Activated CD4-positive, alpha-beta memory T cell treated with anti-CD3 and anti-CD28 coated beads for 36 hours (primary cell): ENCODE results near the gene IQGAP2. TPM values are rescaled to one million over a fixed set of nuclear protein-coding genes. Genes with fewer than 3 reads are reported as not detected.

Source experiments
- CTCF ChIA-PET: fragments of 350-600 bp; sonication (Branson Sonifier 250); formaldehyde crosslinking; loops from one replicate; lab custom pipeline; 2021; ENCODE audit warnings: antibody characterized with exemption, inconsistent platforms; lab: Charles Lee
- POLR2A ChIA-PET: fragments of 350-600 bp; sonication (Branson Sonifier 250); formaldehyde crosslinking; loops from one replicate; lab custom pipeline; 2021; ENCODE audit warnings: antibody characterized with exemption; lab: Charles Lee
- DNase-seq: peaks from one replicate; pipeline ENCODE4 v3.0.0-alpha.2; 2020
- H3K27ac Mint-ChIP-seq: one replicate; pipeline ENCODE4 v1.8.0; 2021; ENCODE audit warnings: mixed read lengths
- H3K27me3 Mint-ChIP-seq: one replicate; pipeline ENCODE4 v1.8.0; 2021; ENCODE audit warnings: mixed read lengths
- H3K36me3 Mint-ChIP-seq: one replicate; pipeline ENCODE4 v1.8.0; 2021; ENCODE audit warnings: mixed read lengths
- H3K4me1 Mint-ChIP-seq: one replicate; pipeline ENCODE4 v1.8.0; 2021; ENCODE audit warnings: low read depth, mixed read lengths
- H3K4me3 Mint-ChIP-seq: one replicate; pipeline ENCODE4 v1.8.0; 2021; ENCODE audit warnings: mild to moderate bottlenecking, mixed read lengths
- H3K9me3 Mint-ChIP-seq: one replicate; pipeline ENCODE4 v1.8.0; 2021; ENCODE audit warnings: mixed read lengths
- intact Hi-C: fragments of 100-400 bp; cut with micrococcal nuclease; formaldehyde crosslinking; loops from one replicate; pipeline ENCODE4 v1.15.1; 2023
- total RNA-seq, 2 experiments: library from RNA; stranded (reverse); gene quantifications; one replicate each; pipeline ENCODE4 v1.2.3, GENCODE V29; 2021

IQGAP2 gene
- total RNA-seq, 2 experiments from 2014 or later = 92.7 to 93.0 TPM

DNA sequence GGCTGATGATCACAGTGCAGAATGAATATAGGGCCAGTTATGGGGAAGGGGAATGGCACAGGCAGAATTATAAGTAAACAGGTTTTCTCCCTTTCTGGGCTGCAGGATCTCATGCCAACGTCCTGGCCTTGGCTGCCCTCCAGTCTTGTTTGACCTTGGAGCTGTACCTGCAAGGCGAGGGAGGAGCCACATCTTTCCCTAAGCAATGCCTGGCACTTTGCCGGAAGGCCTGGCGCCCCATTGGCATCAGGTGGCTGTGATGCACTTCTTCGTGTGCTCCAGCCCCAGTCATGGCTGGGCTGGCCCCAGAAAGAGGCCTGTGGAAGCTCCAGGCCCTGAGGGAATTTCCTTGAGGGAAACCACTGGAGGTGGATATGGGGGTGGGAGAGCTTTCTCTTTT lies 16.7 kb upstream of the IQGAP2 start:
- ChIA-PET CTCF (interaction anchor here (1.4 kb wide), 1 partner anchor 17 kb away, joined by 3 read pairs; no protein-coding TSS in a partner anchor), POLR2A (no interaction called here)
- no peak overlapping the region for H3K4me3 Mint-ChIP-seq
- no peaks in the 10 kb centered on the region for H3K27me3 Mint-ChIP-seq
- DNase-seq = no peak
- H3K36me3 Mint-ChIP-seq = no peaks in the 10 kb centered on the region
- H3K27ac Mint-ChIP-seq = no peak overlapping the region
- intact Hi-C loops = no loop called here
- no peaks in the 10 kb centered on the region for H3K9me3 Mint-ChIP-seq
- peaks cover 37% of the 10 kb centered on the region for H3K4me1 Mint-ChIP-seq

GRCh38 chr5:76388236-76388635 lies 14.8 kb upstream of the IQGAP2 start:
- H3K4me3 Mint-ChIP-seq = no peak overlapping the region
- H3K4me1 Mint-ChIP-seq = peaks cover 46% of the 10 kb centered on the region
- no peaks in the 10 kb centered on the region for H3K27me3 Mint-ChIP-seq
- H3K9me3 Mint-ChIP-seq = no peaks in the 10 kb centered on the region
- H3K36me3 Mint-ChIP-seq = no peaks in the 10 kb centered on the region
- no peak for DNase-seq
- POLR2A ChIA-PET = no interaction called here
- CTCF ChIA-PET = interaction anchor here (0.9 to 1.8 kb wide), 4 partner anchors 9 to 213 kb away, joined by 3 to 5 read pairs (median 4); no protein-coding TSS in a partner anchor
- no peak overlapping the region for H3K27ac Mint-ChIP-seq
- intact Hi-C loops = no loop called here

DNA sequence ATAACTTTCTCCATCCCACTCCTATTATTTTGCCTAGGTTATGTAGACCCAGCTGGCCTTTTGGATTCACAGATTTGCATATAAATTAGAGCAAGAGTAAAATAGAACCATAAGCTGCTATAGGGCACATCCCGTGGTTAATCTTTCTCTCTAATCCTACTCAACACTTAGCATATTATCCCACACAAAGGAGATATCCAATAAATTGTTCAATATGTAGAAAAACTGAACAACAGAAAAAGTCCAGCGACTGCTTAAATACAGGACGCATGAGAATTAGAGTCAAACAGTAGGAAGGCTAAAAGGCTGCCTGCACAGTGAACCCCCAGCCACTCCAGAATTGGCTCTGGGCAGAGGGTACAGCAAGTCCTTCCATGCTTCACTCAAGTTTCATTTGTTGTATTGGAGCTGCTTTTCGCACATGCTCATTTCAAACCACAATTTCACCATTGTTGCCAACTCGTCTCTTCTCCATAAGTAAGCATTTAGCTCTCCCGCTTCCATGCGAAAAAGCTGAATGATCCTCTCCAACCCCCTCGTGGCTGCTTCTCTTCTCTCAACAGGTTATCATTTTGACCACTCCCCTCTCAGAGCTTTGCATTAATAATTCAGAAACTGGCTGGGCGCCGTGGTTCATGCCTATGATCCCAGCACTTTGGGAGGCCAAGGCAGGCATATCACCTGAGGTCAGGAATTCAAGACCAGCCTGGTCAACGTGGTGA lies 14.1 kb upstream of the IQGAP2 start:
- H3K36me3 Mint-ChIP-seq = no peaks in the 10 kb centered on the region
- peaks cover 47% of the 10 kb centered on the region for H3K4me1 Mint-ChIP-seq
- H3K9me3 Mint-ChIP-seq = no peaks in the 10 kb centered on the region
- DNase-seq = no peak
- CTCF ChIA-PET = interaction anchor here (1.0 to 1.8 kb wide), 3 partner anchors 9 to 155 kb away, joined by 3 to 5 read pairs (median 4); no protein-coding TSS in a partner anchor
- intact Hi-C loops = no loop called here
- no peak overlapping the region for H3K27ac Mint-ChIP-seq
- H3K27me3 Mint-ChIP-seq = no peaks in the 10 kb centered on the region
- no peak overlapping the region for H3K4me3 Mint-ChIP-seq
- POLR2A ChIA-PET = no interaction called here

- CTCF ChIA-PET = interaction anchor here (0.6 to 1.8 kb wide), 4 partner anchors 15 to 1106 kb away, joined by 3 to 5 read pairs (median 4); no protein-coding TSS in a partner anchor
- H3K27ac Mint-ChIP-seq = no peak overlapping the region
- intact Hi-C loops = no loop called here
- POLR2A ChIA-PET = no interaction called here
- H3K4me3 Mint-ChIP-seq = no peak overlapping the region
- peaks cover 47% of the 10 kb centered on the region for H3K4me1 Mint-ChIP-seq
- no peaks in the 10 kb centered on the region for H3K27me3 Mint-ChIP-seq
- DNase-seq = no peak
- no peaks in the 10 kb centered on the region for H3K9me3 Mint-ChIP-seq
- H3K36me3 Mint-ChIP-seq = no peaks in the 10 kb centered on the region
These were observed 13.5 kb upstream of the IQGAP2 start for GRCh38 chr5:76389513-76390154.

GRCh38 chr5:76391014-76391413 lies 12.1 kb upstream of the IQGAP2 start:
- Mint-ChIP-seq H3K4me3 (no peak overlapping the region), H3K4me1 (peaks cover 46% of the 10 kb centered on the region), H3K9me3 (no peaks in the 10 kb centered on the region), H3K27ac (peak overlapping the region; percentile 43), H3K36me3 (no peaks in the 10 kb centered on the region), H3K27me3 (no peaks in the 10 kb centered on the region)
- intact Hi-C loops = no loop called here
- POLR2A ChIA-PET = no interaction called here
- DNase-seq = no peak
- CTCF ChIA-PET = interaction anchor here (0.6 to 1.3 kb wide), 2 partner anchors 8 to 192 kb away, joined by 3 read pairs; no protein-coding TSS in a partner anchor

DNA sequence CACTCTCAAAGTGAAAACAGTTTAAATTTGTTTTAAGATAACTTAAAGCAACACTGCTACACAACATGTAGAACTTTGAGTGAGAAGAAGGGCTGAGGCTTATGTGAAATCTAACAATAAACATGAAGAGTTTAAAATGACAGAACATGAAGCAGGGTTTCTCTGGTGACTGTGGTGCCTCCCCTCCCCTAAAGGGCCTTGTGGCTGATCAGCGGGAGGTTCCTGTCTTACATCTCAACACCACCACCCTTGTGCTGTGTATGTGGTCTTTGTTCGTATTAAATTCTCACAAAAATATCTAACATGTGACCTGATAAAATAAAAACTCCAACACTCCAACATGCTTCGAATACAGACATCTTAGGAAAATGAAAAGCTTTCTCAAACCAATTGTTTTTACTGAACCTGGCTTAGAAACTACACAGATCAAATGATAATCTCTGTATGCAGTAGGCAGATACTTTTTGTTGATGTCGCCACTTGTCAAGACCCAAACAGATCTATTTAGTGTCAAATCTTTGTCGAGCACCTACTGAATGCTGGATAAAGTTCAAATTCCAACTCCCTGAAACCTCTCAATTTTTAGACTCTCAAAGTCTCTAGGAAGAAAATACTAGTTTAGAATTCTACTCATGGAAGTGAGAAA lies 9.9 kb upstream of the IQGAP2 start:
- peak; percentile 35 for DNase-seq
- H3K27ac Mint-ChIP-seq = peak overlapping the region; percentile 67
- ChIA-PET POLR2A (interaction anchor here (2.0 kb wide), 1 partner anchor 9 kb away, joined by 6 read pairs; the partner anchor contains the start of gene IQGAP2), CTCF (interaction anchor here (1.4 kb wide), 1 partner anchor 150 kb away, joined by 4 read pairs; no protein-coding TSS in a partner anchor)
- H3K27me3 Mint-ChIP-seq = no peaks in the 10 kb centered on the region
- intact Hi-C loops = loop anchor here (1.0 kb wide), 1 partner anchor 8 kb away; no protein-coding TSS in a partner anchor
- H3K4me1 Mint-ChIP-seq = peaks cover 46% of the 10 kb centered on the region
- no peak overlapping the region for H3K4me3 Mint-ChIP-seq
- no peaks in the 10 kb centered on the region for H3K9me3 Mint-ChIP-seq
- H3K36me3 Mint-ChIP-seq = no peaks in the 10 kb centered on the region

DNA sequence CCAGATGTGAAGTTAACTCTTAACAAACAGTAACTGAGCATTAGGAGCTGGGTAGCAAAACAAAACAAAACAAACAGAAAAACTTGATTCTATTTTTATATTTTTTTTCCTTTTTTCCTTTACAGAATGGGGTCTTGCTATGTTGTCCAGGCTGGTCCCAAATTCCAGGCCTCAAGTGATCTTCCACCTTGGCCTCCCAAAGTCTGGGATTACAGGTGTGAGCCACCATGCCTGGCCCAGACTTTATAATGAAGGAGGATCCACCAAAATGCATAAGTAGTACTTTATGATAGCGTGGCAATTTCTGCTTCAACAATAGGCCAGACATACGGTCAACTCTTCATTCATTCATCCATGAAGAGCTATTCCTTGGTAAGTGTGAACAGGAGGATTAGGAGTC lies 5.9 kb upstream of the IQGAP2 start:
- H3K9me3 Mint-ChIP-seq = no peaks in the 10 kb centered on the region
- intact Hi-C loops = no loop called here
- no peaks in the 10 kb centered on the region for H3K36me3 Mint-ChIP-seq
- no peak overlapping the region for H3K4me3 Mint-ChIP-seq
- POLR2A ChIA-PET = no interaction called here
- no peak overlapping the region for H3K27ac Mint-ChIP-seq
- peaks cover 40% of the 10 kb centered on the region for H3K4me1 Mint-ChIP-seq
- CTCF ChIA-PET = no interaction called here
- DNase-seq = no peak
- H3K27me3 Mint-ChIP-seq = no peaks in the 10 kb centered on the region

DNA sequence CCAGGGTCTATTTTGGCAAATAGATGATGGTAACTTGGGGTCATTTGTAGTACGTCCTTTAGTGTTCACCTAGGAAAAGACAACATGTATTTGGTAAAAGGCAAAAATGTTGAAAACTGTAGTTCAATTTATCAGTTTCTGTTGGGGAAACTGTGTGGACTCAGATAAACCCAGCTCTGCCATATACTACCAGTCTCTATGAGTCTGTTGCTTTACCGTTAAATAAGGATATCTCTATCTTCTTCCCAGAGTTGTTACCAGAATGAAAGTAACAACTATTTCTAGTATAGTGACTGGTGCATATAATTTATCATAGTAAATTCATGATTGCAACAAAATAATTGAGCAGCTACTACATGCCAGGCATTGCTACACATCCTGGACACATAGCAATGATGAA lies 3.8 kb upstream of the IQGAP2 start:
- Mint-ChIP-seq H3K9me3 (no peaks in the 10 kb centered on the region), H3K27ac (no peak overlapping the region), H3K27me3 (no peaks in the 10 kb centered on the region), H3K4me3 (no peak overlapping the region), H3K4me1 (peaks cover 23% of the 10 kb centered on the region), H3K36me3 (peaks cover 2% of the 10 kb centered on the region)
- DNase-seq = no peak
- intact Hi-C loops = no loop called here
- CTCF ChIA-PET = no interaction called here
- POLR2A ChIA-PET = no interaction called here

GRCh38 chr5:76400466-76400865 lies 2.6 kb upstream of the IQGAP2 start:
- ChIA-PET POLR2A (no interaction called here), CTCF (interaction anchor here (0.5 kb wide), 1 partner anchor 161 kb away, joined by 3 read pairs; no protein-coding TSS in a partner anchor)
- no peak overlapping the region for H3K4me3 Mint-ChIP-seq
- no peaks in the 10 kb centered on the region for H3K27me3 Mint-ChIP-seq
- H3K9me3 Mint-ChIP-seq = no peaks in the 10 kb centered on the region
- intact Hi-C loops = loop anchor here (5.0 kb wide), 5 partner anchors 223 to 1823 kb away; partner anchors contain the start of gene GCNT4
- DNase-seq = no peak
- peaks cover 8% of the 10 kb centered on the region for H3K36me3 Mint-ChIP-seq
- no peak overlapping the region for H3K27ac Mint-ChIP-seq
- peaks cover 21% of the 10 kb centered on the region for H3K4me1 Mint-ChIP-seq

DNA sequence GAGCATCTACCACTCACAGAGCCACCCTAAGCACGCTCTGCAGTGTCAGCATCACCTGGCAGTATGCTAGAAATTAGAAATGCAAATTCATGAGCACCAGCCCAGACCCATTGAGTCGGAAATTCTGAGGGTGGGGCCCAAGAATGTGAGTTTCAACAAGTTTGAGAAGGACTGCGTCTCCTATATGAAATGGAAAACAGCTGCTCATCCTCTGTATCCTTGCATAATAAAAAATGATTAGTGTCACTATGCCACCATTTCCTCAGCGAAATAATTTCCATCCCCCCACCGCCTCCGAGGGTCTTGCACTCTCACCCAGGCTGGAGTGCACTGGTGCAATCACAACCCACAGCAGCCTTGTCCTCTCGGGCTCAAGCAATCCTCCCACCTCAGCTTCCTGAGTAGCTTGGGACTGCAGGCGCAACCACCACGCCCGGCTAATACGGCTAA lies 1.3 kb upstream of the IQGAP2 start:
- ChIA-PET POLR2A (interaction anchor here (0.7 to 5.4 kb wide), 13 partner anchors 8 to 180 kb away, joined by 3 to 68 read pairs (median 6); no protein-coding TSS in a partner anchor), CTCF (interaction anchor here (0.7 to 7.5 kb wide), 13 partner anchors 15 to 181 kb away, joined by 3 to 164 read pairs (median 7); no protein-coding TSS in a partner anchor)
- intact Hi-C loops = loop anchor here (1.0 to 5.0 kb wide), 10 partner anchors 9 to 1825 kb away; partner anchors contain the start of gene GCNT4
- Mint-ChIP-seq H3K36me3 (peaks cover 8% of the 10 kb centered on the region), H3K4me3 (peak overlapping the region; percentile 98), H3K27ac (peak overlapping the region; percentile 98), H3K9me3 (no peaks in the 10 kb centered on the region), H3K27me3 (no peaks in the 10 kb centered on the region), H3K4me1 (peaks cover 35% of the 10 kb centered on the region)
- DNase-seq = peak; percentile 59

GRCh38 chr5:76402251-76402885 lies 717 bp upstream of the IQGAP2 start:
- peak overlapping the region; percentile 98 for H3K4me3 Mint-ChIP-seq
- peaks cover 40% of the 10 kb centered on the region for H3K4me1 Mint-ChIP-seq
- intact Hi-C loops = loop anchor here (1.0 to 5.0 kb wide), 9 partner anchors 34 to 1825 kb away; partner anchors contain the start of gene GCNT4
- ChIA-PET POLR2A (interaction anchor here (0.7 to 5.4 kb wide), 15 partner anchors 9 to 180 kb away, joined by 3 to 68 read pairs (median 6); no protein-coding TSS in a partner anchor), CTCF (interaction anchor here (0.7 to 7.5 kb wide), 19 partner anchors 12 to 1165 kb away, joined by 3 to 164 read pairs (median 4); partner anchors contain the start of gene ANKRD31)
- no peaks in the 10 kb centered on the region for H3K27me3 Mint-ChIP-seq
- H3K27ac Mint-ChIP-seq = peak overlapping the region; percentile 98
- peak; percentile 94 for DNase-seq
- no peaks in the 10 kb centered on the region for H3K9me3 Mint-ChIP-seq
- peaks cover 8% of the 10 kb centered on the region for H3K36me3 Mint-ChIP-seq
